Measurements from ENCODE around the gene EPRS1. TPM values are rescaled to one million over a fixed set of nuclear protein-coding genes. Genes with fewer than 3 reads are reported as not detected.

EPRS1 gene
- total and polyA plus RNA-seq, 9 of the 15 experiments (the other 6 are each of a cell fraction or from before 2014, with no cell fraction given), result 129 to 291 (median 248) TPM

- TF ChIP-seq MYC (IDR thresholded peaks at IDR 0.05; ENCODE audit: low read depth, low read length), result no peak
- no peak for TF ChIP-seq MYC (CRISPR knock-in tag; IDR thresholded peaks at IDR 0.05; ENCODE audit: borderline replicate concordance, low read depth)
- TF ChIP-seq, protein P1, sequence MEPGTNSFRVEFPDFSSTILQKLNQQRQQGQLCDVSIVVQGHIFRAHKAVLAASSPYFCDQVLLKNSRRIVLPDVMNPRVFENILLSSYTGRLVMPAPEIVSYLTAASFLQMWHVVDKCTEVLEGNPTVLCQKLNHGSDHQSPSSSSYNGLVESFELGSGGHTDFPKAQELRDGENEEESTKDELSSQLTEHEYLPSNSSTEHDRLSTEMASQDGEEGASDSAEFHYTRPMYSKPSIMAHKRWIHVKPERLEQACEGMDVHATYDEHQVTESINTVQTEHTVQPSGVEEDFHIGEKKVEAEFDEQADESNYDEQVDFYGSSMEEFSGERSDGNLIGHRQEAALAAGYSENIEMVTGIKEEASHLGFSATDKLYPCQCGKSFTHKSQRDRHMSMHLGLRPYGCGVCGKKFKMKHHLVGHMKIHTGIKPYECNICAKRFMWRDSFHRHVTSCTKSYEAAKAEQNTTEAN (CRISPR knock-in tag; IDR thresholded peaks at IDR 0.05), result no peak
- no peak for TF ChIP-seq TCFL5 (CRISPR knock-in tag; conservative IDR thresholded peaks at IDR 0.05)
- TF ChIP-seq HEY1 (CRISPR knock-in tag; IDR thresholded peaks at IDR 0.05; ENCODE audit: borderline replicate concordance), result no peak
- no peak for TF ChIP-seq ZBTB8A (IDR thresholded peaks at IDR 0.05; ENCODE audit: partially characterized antibody)
- TF ChIP-seq U2AF2 (optimal IDR thresholded peaks at IDR 0.05; ENCODE audit: low read depth, low read length), result no peak
- TF ChIP-seq, protein P2, sequence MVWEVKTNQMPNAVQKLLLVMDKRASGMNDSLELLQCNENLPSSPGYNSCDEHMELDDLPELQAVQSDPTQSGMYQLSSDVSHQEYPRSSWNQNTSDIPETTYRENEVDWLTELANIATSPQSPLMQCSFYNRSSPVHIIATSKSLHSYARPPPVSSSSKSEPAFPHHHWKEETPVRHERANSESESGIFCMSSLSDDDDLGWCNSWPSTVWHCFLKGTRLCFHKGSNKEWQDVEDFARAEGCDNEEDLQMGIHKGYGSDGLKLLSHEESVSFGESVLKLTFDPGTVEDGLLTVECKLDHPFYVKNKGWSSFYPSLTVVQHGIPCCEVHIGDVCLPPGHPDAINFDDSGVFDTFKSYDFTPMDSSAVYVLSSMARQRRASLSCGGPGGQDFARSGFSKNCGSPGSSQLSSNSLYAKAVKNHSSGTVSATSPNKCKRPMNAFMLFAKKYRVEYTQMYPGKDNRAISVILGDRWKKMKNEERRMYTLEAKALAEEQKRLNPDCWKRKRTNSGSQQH (CRISPR knock-in tag; IDR thresholded peaks at IDR 0.05), result no peak
- TF ChIP-seq ZBTB17 (CRISPR knock-in tag; IDR thresholded peaks at IDR 0.05), result no peak
- TF ChIP-seq ZNF699 (CRISPR knock-in tag; IDR thresholded peaks at IDR 0.05; ENCODE audit: insufficient replicate concordance), result no peak
- TF ChIP-seq LEF1 (IDR thresholded peaks at IDR 0.05), result no peak
- TF ChIP-seq PURB (CRISPR knock-in tag; IDR thresholded peaks at IDR 0.05; ENCODE audit: low read depth), result no peak
These were observed 15.0 kb downstream of the EPRS1 start (continued) for GRCh38 chr1:220031287-220031686.
